ENCODE measurements around the gene TCF7L2. TPM values are rescaled to one million over a fixed set of nuclear protein-coding genes. Genes with fewer than 3 reads are reported as not detected.

TCF7L2 gene
- total and polyA plus RNA-seq, 9 of the 15 experiments (the other 6 are each of a cell fraction or from before 2014, with no cell fraction given): 0.32 to 2.8 (median 0.92) TPM

DNA sequence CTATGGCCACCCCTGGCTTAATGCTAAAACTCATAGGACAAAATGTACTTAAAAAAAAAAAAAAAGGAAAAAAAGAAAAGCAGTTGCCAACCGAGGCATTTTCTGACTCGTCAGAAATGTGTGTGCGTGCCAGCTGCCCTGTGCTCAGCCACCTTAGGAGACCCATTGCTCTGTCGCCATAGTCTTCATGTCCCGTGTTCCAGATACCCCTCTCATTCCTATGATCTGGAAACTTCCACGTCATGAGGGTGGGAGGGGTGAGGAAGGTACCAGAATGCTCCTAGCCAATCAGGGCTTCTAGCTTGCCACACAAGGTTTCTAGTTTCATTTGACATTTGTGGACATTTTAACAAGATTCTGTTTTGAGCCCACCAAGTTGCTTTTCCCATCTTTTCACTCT, 212.9 kb downstream of the TCF7L2 start:
- no peak for ATAC-seq
- 7% methylated on average over 5 of the region's 6 CpGs for WGBS (ENCODE audit: insufficient coverage, low coverage, missing lambda C conversion rate)
- TF ChIP-seq, protein P1, sequence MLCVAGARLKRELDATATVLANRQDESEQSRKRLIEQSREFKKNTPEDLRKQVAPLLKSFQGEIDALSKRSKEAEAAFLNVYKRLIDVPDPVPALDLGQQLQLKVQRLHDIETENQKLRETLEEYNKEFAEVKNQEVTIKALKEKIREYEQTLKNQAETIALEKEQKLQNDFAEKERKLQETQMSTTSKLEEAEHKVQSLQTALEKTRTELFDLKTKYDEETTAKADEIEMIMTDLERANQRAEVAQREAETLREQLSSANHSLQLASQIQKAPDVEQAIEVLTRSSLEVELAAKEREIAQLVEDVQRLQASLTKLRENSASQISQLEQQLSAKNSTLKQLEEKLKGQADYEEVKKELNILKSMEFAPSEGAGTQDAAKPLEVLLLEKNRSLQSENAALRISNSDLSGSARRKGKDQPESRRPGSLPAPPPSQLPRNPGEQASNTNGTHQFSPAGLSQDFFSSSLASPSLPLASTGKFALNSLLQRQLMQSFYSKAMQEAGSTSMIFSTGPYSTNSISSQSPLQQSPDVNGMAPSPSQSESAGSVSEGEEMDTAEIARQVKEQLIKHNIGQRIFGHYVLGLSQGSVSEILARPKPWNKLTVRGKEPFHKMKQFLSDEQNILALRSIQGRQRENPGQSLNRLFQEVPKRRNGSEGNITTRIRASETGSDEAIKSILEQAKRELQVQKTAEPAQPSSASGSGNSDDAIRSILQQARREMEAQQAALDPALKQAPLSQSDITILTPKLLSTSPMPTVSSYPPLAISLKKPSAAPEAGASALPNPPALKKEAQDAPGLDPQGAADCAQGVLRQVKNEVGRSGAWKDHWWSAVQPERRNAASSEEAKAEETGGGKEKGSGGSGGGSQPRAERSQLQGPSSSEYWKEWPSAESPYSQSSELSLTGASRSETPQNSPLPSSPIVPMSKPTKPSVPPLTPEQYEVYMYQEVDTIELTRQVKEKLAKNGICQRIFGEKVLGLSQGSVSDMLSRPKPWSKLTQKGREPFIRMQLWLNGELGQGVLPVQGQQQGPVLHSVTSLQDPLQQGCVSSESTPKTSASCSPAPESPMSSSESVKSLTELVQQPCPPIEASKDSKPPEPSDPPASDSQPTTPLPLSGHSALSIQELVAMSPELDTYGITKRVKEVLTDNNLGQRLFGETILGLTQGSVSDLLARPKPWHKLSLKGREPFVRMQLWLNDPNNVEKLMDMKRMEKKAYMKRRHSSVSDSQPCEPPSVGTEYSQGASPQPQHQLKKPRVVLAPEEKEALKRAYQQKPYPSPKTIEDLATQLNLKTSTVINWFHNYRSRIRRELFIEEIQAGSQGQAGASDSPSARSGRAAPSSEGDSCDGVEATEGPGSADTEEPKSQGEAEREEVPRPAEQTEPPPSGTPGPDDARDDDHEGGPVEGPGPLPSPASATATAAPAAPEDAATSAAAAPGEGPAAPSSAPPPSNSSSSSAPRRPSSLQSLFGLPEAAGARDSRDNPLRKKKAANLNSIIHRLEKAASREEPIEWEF (CRISPR knock-in tag; IDR thresholded peaks at IDR 0.05): no peak
- TF ChIP-seq ARNT (IDR thresholded peaks at IDR 0.05) (no peak), TEAD2 (tag; IDR thresholded peaks at IDR 0.05) (no peak), CBX3 (IDR thresholded peaks at IDR 0.05; ENCODE audit: borderline replicate concordance in 1 of 2, low read length in 2 of 2) (no peak), RAD21 (CRISPR knock-in tag; conservative IDR thresholded peaks at IDR 0.05 in 1 of 2, IDR thresholded peaks at IDR 0.05 in 1 of 2) (no peak), FOXJ2 (tag; IDR thresholded peaks at IDR 0.05) (no peak), SOX6 (IDR thresholded peaks at IDR 0.05) (no peak), ZNF766 (CRISPR knock-in tag; conservative IDR thresholded peaks at IDR 0.05) (no peak), MTA1 (IDR thresholded peaks at IDR 0.05; ENCODE audit: borderline replicate concordance) (no peak), RBM15 (IDR thresholded peaks at IDR 0.05; ENCODE audit: insufficient read depth, low read length) (no peak), COPS2 (conservative IDR thresholded peaks at IDR 0.05) (no peak), KHSRP (IDR thresholded peaks at IDR 0.05) (no peak)
- TF ChIP-seq, protein P2, sequence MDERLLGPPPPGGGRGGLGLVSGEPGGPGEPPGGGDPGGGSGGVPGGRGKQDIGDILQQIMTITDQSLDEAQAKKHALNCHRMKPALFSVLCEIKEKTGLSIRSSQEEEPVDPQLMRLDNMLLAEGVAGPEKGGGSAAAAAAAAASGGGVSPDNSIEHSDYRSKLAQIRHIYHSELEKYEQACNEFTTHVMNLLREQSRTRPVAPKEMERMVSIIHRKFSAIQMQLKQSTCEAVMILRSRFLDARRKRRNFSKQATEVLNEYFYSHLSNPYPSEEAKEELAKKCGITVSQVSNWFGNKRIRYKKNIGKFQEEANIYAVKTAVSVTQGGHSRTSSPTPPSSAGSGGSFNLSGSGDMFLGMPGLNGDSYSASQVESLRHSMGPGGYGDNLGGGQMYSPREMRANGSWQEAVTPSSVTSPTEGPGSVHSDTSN (CRISPR knock-in tag; IDR thresholded peaks at IDR 0.05; ENCODE audit: low read depth): no peak
- TF ChIP-seq, protein P2 (tag; conservative IDR thresholded peaks at IDR 0.05; ENCODE audit: low read depth): no peak

More for the DNA sequence above, 212.9 kb downstream of the TCF7L2 start:
- Histone ChIP-seq H3K4me3 (no peak overlapping the region), H3K4me1 (replicated peaks in 1 of 2; ENCODE audit: control insufficient read depth in 2 of 2, insufficient read depth in 2 of 2, low read length in 2 of 2) (peaks cover 0 to 4% of the 10 kb centered on the region in 2 experiments; a peak in 1 of 5 replicates), H4K20me1 (replicated peaks; ENCODE audit: control insufficient read depth, insufficient read depth, low read length) (no peaks in the 10 kb centered on the region), H3K27ac (ENCODE audit: extremely low read depth, low read depth, low read length) (no peak overlapping the region), H2AFZ (ENCODE audit: low read depth, low read length) (no peak overlapping the region), H3K27me3 (ENCODE audit: control insufficient read depth in 2 of 2, insufficient read depth in 2 of 2, low read length in 2 of 2) (peaks cover 0 to 7% of the 10 kb centered on the region in 2 experiments; a peak in 1 of 5 replicates), H3K36me3 (ENCODE audit: control insufficient read depth, insufficient read depth, low read length) (no peaks in the 10 kb centered on the region), H3K9me3 (replicated peaks; ENCODE audit: control insufficient read depth, insufficient read depth, low read depth, low read length) (no peaks in the 10 kb centered on the region), H3K9ac (ENCODE audit: insufficient read depth in 1 of 2, low read depth in 2 of 2, low read length in 2 of 2) (no peak overlapping the region), H3K79me2 (ENCODE audit: control insufficient read depth, insufficient read depth, low read length) (no peaks in the 10 kb centered on the region), H3K9me1 (ENCODE audit: control insufficient read depth, insufficient read depth, low read length) (no peaks in the 10 kb centered on the region), H3K4me2 (ENCODE audit: insufficient read depth, low read length) (no peak overlapping the region)
- no TSS peak for BruUV-seq (replicated peaks)
- ChIA-PET POLR2A (interaction anchor here (1.4 kb wide), 1 partner anchor 9 kb away, joined by 4 read pairs; no protein-coding TSS in a partner anchor), CTCF (ENCODE audit: low intra/inter-chr PET ratio) (no interaction called here)
- intact Hi-C loops (cut with micrococcal nuclease) (no loop called here), in situ Hi-C loops (cut with MboI) (no loop called here)
- DNase-seq (ENCODE audit: extremely low read depth in 1 of 4, low spot score in 3 of 4): no peak
- no peak for FAIRE-seq
